Right renal cortex interstitium (tissue), 3 donors: ENCODE results near the gene PWWP2B. TPM values are rescaled to one million over a fixed set of nuclear protein-coding genes. Genes with fewer than 3 reads are reported as not detected.

Source experiments
- DNase-seq, 3 donors: peaks; one replicate each; pipeline ENCODE4 v3.0.0-alpha.2; 2013; ENCODE audit warnings: low read depth in 3 of 3, low spot score in 2 of 3
- polyA plus RNA-seq, 3 donors: library from polyadenylated mRNA; unstranded; fragments of 120-200 nt; gene quantifications; one replicate each; pipeline ENCODE4 v1.2.1, GENCODE V29; 2013; ENCODE audit not compliant: insufficient read length in 3 of 3

The PWWP2B gene
- polyA plus RNA-seq, 3 donors = 5.0 to 9.7 (median 8.2) TPM

DNA sequence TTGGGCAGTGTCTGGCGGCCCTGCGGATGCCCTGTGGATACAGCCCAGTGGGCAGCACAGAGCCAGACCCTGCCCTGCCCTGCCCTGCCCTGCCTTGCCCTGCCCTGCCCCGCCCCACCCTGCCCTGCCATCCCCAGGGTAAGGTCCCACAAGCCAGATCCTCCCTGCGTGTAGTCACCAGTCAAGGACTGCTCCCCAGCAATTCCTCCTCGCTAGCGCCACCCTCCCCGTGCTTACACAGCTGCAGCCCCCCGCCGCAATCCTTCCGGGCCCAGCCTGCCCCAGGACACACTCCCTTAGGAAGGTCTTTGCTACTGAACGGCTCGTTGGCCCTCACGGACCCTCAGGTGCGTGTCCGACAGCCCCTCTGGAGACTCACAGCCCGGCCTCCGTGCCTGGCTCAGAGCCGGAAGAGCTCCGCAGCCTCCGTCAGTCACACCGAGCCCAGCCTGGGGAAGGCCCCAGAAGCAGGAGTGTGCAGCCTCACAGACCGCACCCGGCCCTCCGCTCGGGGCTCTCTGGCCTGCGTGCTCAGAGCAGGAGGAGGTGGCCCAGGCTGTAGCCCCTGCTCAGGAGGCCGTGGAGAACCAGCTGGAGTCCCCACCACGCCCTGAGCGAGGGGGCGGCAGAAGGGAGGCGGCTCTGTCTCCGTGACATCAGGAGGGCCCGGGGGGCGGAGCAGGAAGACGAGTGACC lies 68.3 kb downstream of the PWWP2B start:
- DNase-seq = no peak

GRCh38 chr10:132465889-132466519 lies 69.0 kb downstream of the PWWP2B start:
- no peak for DNase-seq

GRCh38 chr10:132466520-132467463 lies 69.8 kb downstream of the PWWP2B start:
- no peak for DNase-seq

Other genes starting within 250 kb of the PWWP2B start
- gene DPYSL4, start 210.3 kb upstream of the PWWP2B start, polyA plus RNA-seq = 10 to 100 TPM; 12.8 to 14.3 (median 14.2) TPM
- gene STK32C, start 89.2 kb upstream of the PWWP2B start, polyA plus RNA-seq = 10 to 100 TPM; 11.3 to 13.5 (median 11.7) TPM
- 10 to 100 TPM; 21.1 to 41.9 (median 25.8) TPM for gene LRRC27, start 65.0 kb upstream of the PWWP2B start, polyA plus RNA-seq
- 10 to 100 TPM; 35.1 to 36.4 (median 35.4) TPM for gene INPP5A, start 140.6 kb downstream of the PWWP2B start, polyA plus RNA-seq